ENCODE measurements around the gene ACBD4. TPM values are rescaled to one million over a fixed set of nuclear protein-coding genes. Genes with fewer than 3 reads are reported as not detected.

ACBD4 gene
- total RNA-seq, 4 donors from 2014 or later, result 7.8 to 37.7 (median 26.1) TPM

GRCh38 chr17:45144199-45145034 is 8.9 kb downstream of the ACBD4 start:
- Histone ChIP-seq H3K36me3 (no peaks in the 10 kb centered on the region), H3K9me3 (no peaks in the 10 kb centered on the region), H3K4me1 (peaks cover 5 to 7% of the 10 kb centered on the region in 2 donors), H3K4me3 (peak overlapping the region; percentile 33 to 46), H3K27me3 (no peaks in the 10 kb centered on the region), H3K27ac (peak overlapping the region; percentile 94 to 99)
- DNase-seq, result peak; percentile 67 to 79
- intact Hi-C loops (cut with DNase I; ENCODE audit: low total_unique reads), result no loop called here
- no peak for TF ChIP-seq POLR2A (IDR thresholded peaks at IDR 0.05)
- TF ChIP-seq CTCF (IDR thresholded peaks at IDR 0.05), result no peak

GRCh38 chr17:45145035-45145389 is 9.5 kb downstream of the ACBD4 start:
- Histone ChIP-seq H3K27ac (peak overlapping the region; percentile 94 to 99), H3K4me1 (peaks cover 5 to 7% of the 10 kb centered on the region in 2 donors), H3K36me3 (no peaks in the 10 kb centered on the region), H3K27me3 (no peaks in the 10 kb centered on the region), H3K4me3 (peak overlapping the region; percentile 33 to 46), H3K9me3 (no peaks in the 10 kb centered on the region)
- peak in 1 of 2 donors; percentile 32 for DNase-seq
- TF ChIP-seq CTCF (IDR thresholded peaks at IDR 0.05) (no peak), POLR2A (IDR thresholded peaks at IDR 0.05) (no peak)
- intact Hi-C loops (cut with DNase I; ENCODE audit: low total_unique reads), result no loop called here

- TF ChIP-seq POLR2A (IDR thresholded peaks at IDR 0.05) (no peak), CTCF (IDR thresholded peaks at IDR 0.05) (no peak)
- H3K27ac ChIP-seq, result peak overlapping the region; percentile 99
- no peak overlapping the region for H3K4me3 ChIP-seq
- DNase-seq, result no peak
- no peaks in the 10 kb centered on the region for H3K9me3 ChIP-seq
- no peaks in the 10 kb centered on the region for H3K27me3 ChIP-seq
- peaks cover 7% of the 10 kb centered on the region in 2 donors for H3K4me1 ChIP-seq
- no peaks in the 10 kb centered on the region for H3K36me3 ChIP-seq
- intact Hi-C loops (cut with DNase I; ENCODE audit: low total_unique reads), result no loop called here
Observed at GRCh38 chr17:45146166-45146565, 10.7 kb downstream of the ACBD4 start.

- H3K27me3 ChIP-seq, result no peaks in the 10 kb centered on the region
- H3K27ac ChIP-seq, result peak overlapping the region; percentile 99
- no peaks in the 10 kb centered on the region for H3K36me3 ChIP-seq
- TF ChIP-seq POLR2A (IDR thresholded peaks at IDR 0.05) (no peak), CTCF (IDR thresholded peaks at IDR 0.05) (no peak)
- peaks cover 7 to 8% of the 10 kb centered on the region in 2 donors for H3K4me1 ChIP-seq
- DNase-seq, result no peak
- H3K9me3 ChIP-seq, result no peaks in the 10 kb centered on the region
- H3K4me3 ChIP-seq, result peak overlapping the region in 1 of 2 donors; percentile 74
- intact Hi-C loops (cut with DNase I; ENCODE audit: low total_unique reads), result no loop called here
Observed at GRCh38 chr17:45146592-45146889, 11.1 kb downstream of the ACBD4 start.

GRCh38 chr17:45146890-45147580 is 11.5 kb downstream of the ACBD4 start:
- peaks cover 7 to 8% of the 10 kb centered on the region in 2 donors for H3K4me1 ChIP-seq
- intact Hi-C loops (cut with DNase I; ENCODE audit: low total_unique reads), result no loop called here

More at GRCh38 chr17:45146890-45147580, 11.5 kb downstream of the ACBD4 start:
- H3K4me3 ChIP-seq, result peak overlapping the region; percentile 74 to 76
- H3K27ac ChIP-seq, result peak overlapping the region; percentile 99
- DNase-seq, result peak in 1 of 2 donors; percentile 67
- no peaks in the 10 kb centered on the region for H3K27me3 ChIP-seq
- no peaks in the 10 kb centered on the region for H3K36me3 ChIP-seq
- no peaks in the 10 kb centered on the region for H3K9me3 ChIP-seq
- TF ChIP-seq POLR2A (IDR thresholded peaks at IDR 0.05) (peak in 1 of 2 donors; percentile 3), CTCF (IDR thresholded peaks at IDR 0.05) (no peak)
